HG02970 (cell line): ENCODE measurements around the gene ZCCHC2.

ENCODE experiments used
- ATAC-seq: cut with Tn5 transposase; IDR thresholded peaks from one replicate; pipeline ENCODE4 v1.9.1; 2021; ENCODE audit warnings: mild to moderate bottlenecking, moderate library complexity, moderate number of reproducible peaks; ENCODE audit not compliant: unreplicated experiment, low FRiP score

The ZCCHC2 gene

DNA sequence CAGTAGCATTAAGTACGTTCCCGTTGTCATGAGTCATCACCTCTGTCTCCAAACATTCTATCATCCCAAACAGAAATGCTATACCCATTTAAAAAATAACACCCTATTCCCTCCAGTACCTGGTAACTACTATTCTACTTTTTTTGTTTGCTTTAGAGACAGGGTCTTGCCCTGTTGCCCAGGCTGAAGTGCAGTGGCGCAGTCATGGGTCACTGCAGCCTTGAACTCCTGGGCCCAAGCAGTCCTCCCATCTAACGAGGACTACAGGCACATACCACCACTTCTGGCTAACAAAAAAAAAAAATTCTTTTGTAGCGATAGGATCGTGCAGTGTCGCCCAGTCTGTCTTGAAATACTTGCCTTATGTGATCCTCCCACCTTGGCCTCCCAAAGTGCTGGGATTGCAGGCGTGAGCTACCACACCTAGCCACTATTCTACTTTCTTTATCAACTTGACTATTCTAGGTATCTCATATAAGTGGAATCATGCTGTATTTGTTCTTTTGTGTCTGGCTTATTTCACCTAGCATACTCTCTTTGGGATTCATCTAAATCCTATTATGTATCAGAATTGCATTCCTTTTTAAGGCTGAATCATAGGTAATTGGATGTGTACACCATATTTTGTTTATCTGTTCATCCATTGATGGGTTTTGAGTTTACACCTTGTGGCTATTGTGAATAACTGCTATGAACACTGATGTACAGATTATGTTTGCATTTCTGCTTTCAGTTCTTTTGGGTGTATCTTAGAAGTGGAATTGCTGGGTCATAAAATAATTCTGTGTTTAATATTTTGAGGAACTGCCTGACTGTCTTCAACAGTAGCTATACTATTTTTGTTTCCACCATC lies 14.4 kb downstream of the ZCCHC2 start:
- ATAC-seq, result no peak

DNA sequence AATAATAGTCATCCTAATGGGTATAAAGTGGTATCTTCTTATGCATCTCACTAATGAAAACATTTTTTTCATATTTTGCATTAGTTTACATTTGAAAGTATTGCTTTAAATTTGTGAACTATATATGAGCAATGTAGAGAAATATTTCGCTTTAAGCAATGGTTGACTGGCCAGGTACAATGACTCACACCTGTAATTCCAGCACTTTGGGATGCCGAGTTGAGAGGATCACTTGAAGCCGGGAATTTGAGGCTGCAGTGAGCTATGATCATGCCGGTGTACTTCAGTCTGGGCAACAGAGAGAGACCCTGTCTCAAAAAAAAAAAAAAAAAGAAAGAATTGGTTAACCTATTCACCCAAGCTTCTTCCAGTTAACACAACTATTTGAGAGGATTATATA lies 15.1 kb downstream of the ZCCHC2 start:
- no peak for ATAC-seq

DNA sequence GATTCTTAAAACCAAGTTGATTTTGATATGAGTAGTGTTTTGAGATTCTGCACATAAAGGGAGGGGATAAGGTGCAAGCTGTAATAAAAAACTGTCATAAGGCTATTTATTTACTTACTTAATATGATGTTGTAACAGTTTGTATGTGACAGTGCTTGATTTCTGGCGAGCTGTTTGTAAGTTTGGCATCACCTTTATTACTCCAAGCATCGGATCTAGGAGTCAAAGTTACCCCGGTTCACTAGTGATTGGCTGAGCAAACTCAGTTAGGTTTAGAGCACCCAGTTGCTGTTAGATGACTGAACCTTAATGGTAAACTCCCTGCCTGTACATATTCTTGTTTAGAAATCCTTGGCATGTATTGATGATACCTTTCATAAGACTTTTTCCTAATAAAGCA lies 16.1 kb downstream of the ZCCHC2 start:
- ATAC-seq, result no peak

DNA sequence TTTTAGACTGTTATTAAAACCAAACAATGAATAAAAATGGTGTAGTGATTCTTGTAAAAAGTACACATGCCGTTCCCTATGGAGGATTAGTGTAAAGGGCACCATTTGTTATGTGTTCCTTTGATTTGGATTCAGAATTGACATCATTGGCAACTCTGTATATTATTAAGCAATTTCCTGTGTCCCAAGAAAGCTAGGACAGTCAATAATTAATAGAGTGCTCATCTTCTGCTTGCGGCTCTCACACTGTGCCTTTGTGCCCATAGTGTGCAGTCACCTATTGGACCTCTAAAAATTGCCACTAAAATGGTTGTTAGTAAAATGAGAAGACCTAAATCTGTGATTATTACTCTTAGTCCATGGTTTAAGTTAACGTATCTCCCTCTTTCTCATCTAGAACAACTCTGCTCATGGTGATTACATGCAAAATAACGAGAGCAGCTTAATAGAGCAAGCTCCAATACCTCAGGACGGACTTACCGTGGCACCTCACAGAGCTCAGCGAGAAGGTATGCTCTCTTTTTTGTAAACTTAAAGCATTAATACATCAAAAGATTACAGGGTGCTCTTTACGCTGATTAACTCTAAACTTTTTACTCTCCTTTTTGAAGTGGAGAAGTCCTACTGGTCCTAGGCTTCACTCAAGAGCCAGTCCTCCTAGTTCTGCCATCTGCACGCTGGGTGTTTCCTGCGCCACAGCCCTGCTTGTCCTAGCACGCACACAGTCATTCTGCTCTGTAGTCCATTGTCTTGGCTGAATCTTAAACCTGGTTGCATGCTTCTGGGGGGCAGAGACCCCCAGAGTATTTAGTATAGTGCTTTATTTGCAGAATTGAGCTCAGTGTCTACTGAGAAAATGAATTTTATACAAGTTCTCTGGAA lies 16.7 kb downstream of the ZCCHC2 start:
- ATAC-seq, result no peak

DNA sequence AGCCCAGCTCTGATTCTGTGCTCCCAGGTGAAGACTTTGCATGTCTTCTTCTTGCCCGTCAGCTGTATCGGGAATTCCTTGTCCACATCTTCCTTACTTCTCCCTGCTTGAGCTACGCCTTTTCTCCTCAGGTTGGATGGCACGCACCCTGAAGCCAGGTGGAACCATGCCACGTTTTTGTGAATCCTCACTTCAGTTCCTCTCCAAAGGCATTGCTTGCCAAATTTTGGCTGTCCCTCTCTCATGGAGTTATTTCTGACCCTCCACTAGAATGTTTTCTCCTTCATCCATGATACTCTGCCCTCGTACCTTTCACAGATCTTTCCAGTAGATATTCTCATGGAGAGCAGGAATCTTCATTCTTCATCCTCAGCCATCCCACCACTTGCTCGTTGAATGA lies 20.2 kb downstream of the ZCCHC2 start:
- no peak for ATAC-seq

DNA sequence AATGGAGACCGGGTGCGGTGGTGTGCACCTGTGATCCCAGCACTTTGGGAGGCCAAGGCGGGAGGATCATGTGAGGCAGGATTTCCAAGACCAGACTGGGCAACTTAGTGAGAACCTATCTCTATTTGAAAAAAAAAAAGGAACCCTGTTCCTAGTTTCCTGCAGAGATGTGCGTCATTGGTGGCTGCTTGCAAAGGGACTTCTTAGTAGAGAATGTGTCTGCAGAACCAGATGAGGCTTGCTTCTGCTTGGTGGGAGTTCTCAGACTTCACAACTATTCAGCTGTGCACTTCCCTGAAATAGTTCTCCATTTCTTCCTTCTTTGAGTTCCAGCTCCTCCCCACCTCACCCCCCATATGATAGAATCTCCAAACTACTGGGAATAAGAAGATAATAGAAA lies 22.3 kb downstream of the ZCCHC2 start:
- no peak for ATAC-seq

DNA sequence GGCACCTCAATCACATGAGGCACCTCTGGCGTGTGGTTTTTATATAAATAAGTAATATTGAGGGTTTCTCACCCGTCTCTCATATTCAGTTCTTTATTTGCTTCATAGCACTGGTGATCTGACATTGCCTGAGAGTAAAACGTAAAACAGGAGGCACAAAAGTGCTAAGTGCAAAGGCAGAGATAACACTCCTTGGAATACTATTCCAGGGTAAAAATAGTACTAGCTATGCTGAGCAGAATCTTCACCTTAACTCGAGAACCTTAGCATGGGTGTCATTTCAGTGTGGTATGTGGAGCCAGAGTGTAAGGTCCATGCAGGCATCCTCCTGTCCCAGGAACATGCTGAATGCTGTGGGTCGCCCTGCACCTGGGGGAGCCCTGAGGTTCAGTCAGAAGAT lies 26.9 kb downstream of the ZCCHC2 start:
- no peak for ATAC-seq

DNA sequence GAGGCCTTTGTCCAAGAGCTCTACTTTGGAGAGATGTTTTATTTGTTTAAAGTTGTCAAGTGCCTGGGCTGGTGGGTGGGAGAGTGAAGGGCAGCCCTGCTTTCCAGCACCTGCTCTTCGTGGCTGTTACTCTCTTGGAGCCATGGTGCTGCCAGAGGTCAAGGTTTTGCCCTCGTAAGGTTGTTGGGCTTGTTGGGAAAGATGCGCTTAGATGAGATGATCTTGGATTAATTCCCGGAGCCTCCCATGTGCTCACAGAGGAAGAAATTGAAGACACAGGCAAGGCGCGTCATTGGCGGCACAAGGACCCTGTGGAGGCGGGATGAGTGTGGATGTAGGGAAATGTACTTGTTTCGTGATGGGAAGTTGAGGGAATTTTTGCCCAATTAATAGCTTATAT lies 27.9 kb downstream of the ZCCHC2 start:
- no peak for ATAC-seq

DNA sequence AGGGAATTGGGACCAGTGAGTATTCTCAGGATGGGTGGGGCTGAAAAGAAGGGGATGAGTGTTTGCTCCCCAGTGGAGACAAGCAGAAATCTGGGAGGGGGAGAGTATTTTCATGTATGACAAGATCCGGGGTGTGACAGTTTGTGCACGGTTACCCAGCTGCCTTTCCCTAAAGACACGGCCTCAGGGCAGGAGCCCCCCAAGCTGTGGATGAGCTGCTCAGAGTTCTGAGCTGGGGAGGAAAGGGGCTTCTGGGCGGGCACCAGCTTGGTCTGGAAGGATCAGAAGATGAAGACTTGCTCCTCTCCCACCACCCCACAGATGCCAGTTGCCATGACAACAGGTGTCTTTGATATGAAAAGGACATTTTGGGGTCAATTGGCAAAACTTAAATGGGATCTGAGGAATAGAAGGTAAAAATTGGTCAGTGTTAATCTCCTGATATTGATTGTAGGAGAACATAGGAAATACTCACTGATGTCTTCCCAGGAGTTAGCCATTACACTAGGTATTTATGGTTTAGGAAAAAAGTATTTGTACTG lies 29.2 kb downstream of the ZCCHC2 start:
- ATAC-seq, result no peak

DNA sequence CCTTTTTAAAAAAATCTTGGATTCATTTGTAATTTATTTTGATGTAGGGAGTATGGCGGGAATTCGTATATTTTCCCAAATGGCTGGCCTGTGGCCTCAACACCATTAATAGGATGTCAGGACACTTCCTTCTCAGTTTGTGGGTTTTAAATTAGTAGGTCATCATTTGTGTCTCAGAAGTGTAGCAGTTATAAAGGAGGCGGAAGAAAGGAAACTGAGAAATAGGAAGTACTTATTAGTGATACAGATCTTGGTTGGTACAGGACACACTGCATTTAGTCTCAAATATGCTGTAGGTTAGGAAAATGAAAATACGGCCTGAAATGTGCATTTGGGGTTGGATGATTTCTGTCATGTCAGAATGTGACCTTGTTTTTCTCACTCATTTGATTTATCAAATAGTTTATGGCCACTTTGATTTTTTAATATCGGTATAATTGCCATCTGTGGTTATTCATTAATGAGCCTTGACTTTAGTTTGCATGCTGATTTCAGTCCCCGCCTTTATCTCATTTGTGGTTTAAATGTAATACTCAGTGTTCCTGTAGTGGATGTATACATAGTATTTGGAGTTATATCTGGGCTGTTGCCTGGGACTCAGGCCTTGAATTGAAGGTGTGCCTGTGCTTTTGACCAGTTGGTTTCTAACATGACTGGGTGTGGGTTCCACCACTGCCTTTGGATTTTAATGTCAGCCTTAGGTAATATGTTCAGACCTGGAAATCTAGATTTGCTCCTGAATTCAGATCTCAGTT lies 31.4 kb downstream of the ZCCHC2 start:
- no peak for ATAC-seq

DNA sequence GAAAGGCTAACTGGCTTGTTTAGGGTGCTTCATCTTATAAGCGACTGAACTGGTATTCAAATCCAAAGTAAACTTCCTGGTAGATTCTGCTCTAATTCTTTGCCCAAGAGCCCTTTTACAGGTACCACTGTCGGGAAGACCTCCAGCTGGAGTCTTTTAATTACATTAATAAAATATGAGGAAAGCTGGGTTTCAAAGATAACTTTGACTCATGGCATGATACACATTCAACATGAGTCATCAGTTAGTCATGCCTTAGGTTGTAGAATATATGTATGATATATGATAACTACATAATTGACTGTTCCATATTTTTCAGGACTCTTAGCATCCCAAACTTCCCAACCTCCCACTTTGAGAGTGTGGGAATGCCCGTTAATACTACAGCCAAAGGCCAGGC lies 32.3 kb downstream of the ZCCHC2 start:
- ATAC-seq, result no peak

DNA sequence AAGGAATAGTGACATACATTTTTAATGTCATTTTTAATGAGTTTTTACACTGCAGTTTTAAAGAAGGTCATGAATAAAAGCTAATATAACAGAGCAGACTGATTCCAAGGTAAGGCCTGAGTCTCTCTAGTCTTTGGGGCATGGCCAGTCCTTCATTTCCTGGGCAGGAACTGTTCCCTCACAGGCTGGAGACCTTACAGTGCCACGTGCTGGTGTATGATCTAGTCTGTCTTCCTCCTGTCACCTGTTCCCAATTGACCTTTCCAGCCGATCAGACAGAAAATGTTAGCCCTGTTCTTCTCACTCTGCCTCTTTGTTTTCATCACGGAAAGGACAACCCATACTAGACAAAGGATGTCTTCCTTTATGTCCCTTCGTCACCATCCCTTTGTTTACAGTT lies 33.6 kb downstream of the ZCCHC2 start:
- no peak for ATAC-seq

DNA sequence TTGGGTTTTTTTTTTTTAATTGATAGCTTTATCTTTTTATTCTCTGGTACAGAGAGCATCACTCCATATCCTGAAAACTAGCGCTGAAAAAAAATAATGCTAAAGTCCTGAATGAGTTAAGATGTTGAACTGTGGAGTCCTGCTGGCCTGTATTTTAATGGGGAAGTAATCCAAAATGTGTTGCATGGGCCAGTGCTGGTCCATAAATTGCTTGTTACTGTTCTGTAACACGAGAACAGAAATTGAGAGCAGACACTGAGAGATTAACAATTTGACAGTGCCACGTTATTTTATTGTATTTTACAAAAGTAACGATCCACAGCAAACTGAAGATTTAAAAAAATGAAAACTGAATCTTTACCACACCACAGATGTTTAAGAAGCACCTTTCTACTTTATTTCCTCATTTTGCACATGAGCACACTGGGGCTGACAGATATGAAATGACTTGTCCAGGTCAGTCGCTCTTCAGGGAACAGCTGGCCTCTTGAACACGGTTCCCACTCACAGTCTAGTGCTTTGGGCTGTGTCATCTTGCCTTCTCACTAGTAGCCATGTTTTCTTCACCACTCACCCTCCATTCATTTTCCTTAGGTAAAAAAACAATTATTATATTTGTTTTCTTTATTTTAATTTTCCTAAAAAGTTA lies 35.3 kb downstream of the ZCCHC2 start:
- no peak for ATAC-seq

DNA sequence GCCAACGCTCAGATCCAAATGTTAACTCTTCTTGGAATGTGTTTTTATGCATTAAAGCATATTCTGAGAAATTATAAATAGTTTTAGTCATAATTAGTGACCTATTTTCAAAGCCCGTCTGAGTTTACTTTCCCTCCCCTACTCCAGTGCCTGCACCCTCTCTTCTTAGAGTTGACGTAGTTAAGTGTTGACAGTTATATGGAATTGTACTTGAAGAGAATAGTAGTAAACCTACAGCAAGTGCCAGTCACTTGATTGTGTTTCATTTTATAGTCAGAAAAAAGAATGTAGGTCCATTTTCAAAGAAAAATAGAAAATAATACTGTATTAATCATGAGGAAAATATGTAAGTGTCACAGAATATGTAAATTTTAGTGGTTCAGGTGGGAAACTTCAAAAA lies 41.2 kb downstream of the ZCCHC2 start:
- ATAC-seq, result no peak

DNA sequence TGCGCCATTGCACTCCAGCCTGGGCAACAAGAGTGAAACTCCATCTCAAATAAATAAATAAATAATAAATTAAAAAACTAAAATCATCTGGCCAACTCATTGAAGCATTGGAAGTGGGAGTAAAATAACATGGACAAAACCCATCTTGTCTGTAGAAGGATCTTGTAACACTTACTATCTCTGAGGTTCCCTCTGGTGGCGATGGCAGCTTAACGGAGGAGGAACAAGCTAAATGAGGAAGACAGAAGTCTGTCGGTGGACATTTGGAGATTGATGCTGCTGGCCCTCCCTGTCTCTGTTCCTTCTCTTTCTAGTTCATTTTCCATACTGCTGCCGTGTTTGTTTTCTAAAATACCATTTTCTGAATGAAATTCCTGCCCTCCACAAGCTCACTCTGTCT lies 43.4 kb downstream of the ZCCHC2 start:
- no peak for ATAC-seq

DNA sequence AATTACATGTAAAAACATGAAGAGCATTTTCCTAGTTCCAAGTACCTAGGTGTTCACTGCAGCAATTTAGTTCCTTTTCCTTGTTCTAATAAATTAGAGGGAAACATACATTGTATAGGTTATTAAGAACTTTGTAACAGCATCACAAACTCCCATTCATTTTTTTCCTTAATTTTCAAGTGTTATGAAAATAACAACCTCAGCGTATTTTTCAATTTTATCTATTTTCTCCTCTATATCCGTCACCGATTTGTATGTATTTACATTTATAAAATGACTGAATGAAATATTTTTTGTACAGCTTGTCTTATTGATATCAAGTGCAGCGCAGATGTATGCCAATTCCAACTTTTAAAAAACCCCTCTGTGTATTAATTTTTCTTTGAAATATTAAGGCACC lies 44.0 kb downstream of the ZCCHC2 start:
- no peak for ATAC-seq

DNA sequence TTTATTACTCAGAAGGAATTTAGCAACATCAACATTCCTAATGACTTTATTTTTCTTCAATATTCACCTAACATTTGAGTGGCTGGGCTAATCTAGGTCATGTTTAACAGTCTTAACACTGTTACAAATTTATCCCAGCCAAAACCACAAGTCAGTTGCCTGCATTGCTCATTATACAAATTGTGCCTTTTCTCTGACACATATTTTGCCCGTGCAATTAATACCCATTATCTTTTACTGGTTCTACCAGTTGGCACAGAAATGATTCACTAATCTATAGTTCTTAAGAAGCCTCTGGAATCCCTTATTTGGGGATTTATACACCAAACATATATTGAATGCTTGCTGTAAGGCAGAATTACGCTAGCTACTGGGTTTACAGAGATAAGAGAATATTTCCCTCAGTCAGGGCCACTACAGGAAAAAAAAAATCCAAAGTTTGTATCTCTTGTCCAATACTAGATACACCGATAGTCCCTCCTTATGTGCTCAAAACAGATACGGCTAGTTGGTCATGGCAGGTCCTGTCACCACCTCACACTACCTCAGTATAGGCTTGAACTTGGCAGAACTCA lies 46.3 kb downstream of the ZCCHC2 start:
- no peak for ATAC-seq

DNA sequence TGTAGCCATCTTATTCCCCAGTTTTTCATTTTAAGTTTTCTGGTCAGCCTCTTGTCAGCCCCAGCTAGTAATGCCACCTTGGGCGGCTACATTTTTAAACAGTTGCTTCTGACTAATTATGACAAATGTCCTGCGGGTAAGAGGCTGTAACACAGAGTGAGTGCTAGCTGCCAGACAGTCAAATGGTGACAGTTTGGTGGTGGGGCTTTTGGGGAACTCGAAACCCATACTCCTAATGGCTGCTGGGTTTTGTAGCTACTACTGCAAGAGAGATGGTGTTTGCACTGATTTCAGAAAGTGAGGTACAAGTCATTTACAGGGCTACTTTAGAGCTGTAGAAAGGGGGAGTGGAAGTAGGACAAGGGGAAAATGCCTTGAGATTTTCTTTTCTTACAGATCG lies 48.2 kb downstream of the ZCCHC2 start:
- no peak for ATAC-seq

DNA sequence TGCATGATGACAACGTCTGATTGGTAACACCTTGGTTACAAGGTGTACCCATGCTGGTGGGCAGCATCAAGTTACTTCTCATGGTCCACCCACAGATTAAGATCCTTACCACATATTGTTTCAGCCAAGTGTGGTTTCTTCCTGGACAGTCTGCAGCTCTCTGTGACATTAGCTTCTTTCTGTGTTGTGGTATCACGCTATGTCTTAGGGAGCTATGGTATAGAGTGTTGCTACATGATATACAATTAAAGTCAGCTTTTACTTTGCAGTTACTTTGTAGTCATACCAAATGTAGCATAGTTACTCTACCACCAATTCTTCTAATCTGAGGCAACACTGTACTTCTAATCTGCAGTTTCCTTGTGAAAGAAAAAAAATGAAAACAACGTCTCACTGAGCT lies 48.8 kb downstream of the ZCCHC2 start:
- ATAC-seq, result no peak

DNA sequence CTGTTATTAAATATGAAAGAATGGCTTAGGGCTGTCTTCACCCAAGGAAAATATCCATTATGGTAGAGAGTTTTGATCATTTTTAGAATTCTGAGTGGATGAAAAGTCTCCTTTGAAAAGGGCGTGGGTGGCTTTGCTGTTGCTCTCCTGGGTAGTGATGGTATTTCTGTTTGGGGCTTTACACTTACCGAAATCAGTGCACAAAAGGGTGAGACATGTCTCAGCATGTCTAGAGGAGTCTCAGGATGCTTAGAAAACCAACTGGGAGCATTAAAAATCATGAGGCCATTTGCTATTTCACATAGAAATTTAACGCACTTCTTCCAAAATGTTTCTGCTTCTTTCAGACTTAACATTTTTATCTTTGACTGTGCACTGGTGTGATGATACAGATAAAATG lies 49.6 kb downstream of the ZCCHC2 start:
- no peak for ATAC-seq
